DMS53 treated with DMSO at 0.1 percent for 48 hours (cell line): ENCODE measurements around the gene IGFLR1.

ENCODE experiments used
- DNase-seq: peaks from one replicate; lab custom pipeline; 2025; ENCODE audit not compliant: unreplicated experiment; lab: John Stamatoyannopoulos, UW

IGFLR1 gene

GRCh38 chr19:35742121-35742724 is at the start of gene IGFLR1:
TSS of gene IGFLR1 (minus strand) at chr19:35742452. CDS start at chr19:35741180, 1,272 bp downstream.
- no peak for DNase-seq

GRCh38 chr19:35791814-35792279 is 49.6 kb upstream of the IGFLR1 start:
- no peak for DNase-seq

GRCh38 chr19:35790981-35791813 is 48.9 kb upstream of the IGFLR1 start:
- no peak for DNase-seq

GRCh38 chr19:35789978-35790944 is 48.0 kb upstream of the IGFLR1 start:
- DNase-seq, result no peak

GRCh38 chr19:35789195-35789977 is 47.1 kb upstream of the IGFLR1 start:
- no peak for DNase-seq

GRCh38 chr19:35788205-35788960 is 46.1 kb upstream of the IGFLR1 start:
- no peak for DNase-seq

- DNase-seq, result no peak
These were observed 45.1 kb upstream of the IGFLR1 start for GRCh38 chr19:35787227-35787799.

GRCh38 chr19:35786299-35787160 is 44.3 kb upstream of the IGFLR1 start:
- no peak for DNase-seq

- no peak for DNase-seq
These were observed 43.0 kb upstream of the IGFLR1 start for GRCh38 chr19:35785339-35785627.

GRCh38 chr19:35784503-35785338 is 42.5 kb upstream of the IGFLR1 start:
- no peak for DNase-seq

GRCh38 chr19:35783469-35784434 is 41.5 kb upstream of the IGFLR1 start:
- DNase-seq, result no peak

- DNase-seq, result no peak
These were observed 40.3 kb upstream of the IGFLR1 start for GRCh38 chr19:35782589-35782988.

- no peak for DNase-seq
These were observed 39.4 kb upstream of the IGFLR1 start for GRCh38 chr19:35781650-35782049.

- no peak for DNase-seq
These were observed 38.5 kb upstream of the IGFLR1 start for GRCh38 chr19:35780717-35781116.

- DNase-seq, result no peak
These were observed 37.8 kb upstream of the IGFLR1 start for GRCh38 chr19:35780058-35780457.

GRCh38 chr19:35779033-35779432 is 36.8 kb upstream of the IGFLR1 start:
- no peak for DNase-seq

GRCh38 chr19:35777961-35778360 is 35.7 kb upstream of the IGFLR1 start:
- DNase-seq, result no peak
